Mucosa of descending colon (tissue), 3 donors: ENCODE results near the gene CLSTN2. TPM values are rescaled to one million over a fixed set of nuclear protein-coding genes. Genes with fewer than 3 reads are reported as not detected.

ENCODE experiments used
- ATAC-seq: fragments of 200-7000 bp; cut with Tn5 transposase; one replicate; pipeline ENCODE4 v1.9.1; 2020; ENCODE audit warnings: mild to moderate bottlenecking, moderate library complexity
- DNase-seq, 3 donors: peaks; one replicate each; pipeline ENCODE4 v3.0.0-alpha.2; 2020
- H3K36me3 ChIP-seq: fragments of 200-600 bp; one replicate; pipeline ENCODE4 v1.8.0; 2021; ENCODE audit warnings: low read depth, mild to moderate bottlenecking
- H3K4me1 ChIP-seq: fragments of 200-600 bp; one replicate; pipeline ENCODE4 v1.8.0; 2021; ENCODE audit warnings: low read depth, mild to moderate bottlenecking
- H3K4me3 ChIP-seq: fragments of 200-600 bp; one replicate; pipeline ENCODE4 v1.8.0; 2021; ENCODE audit warnings: mild to moderate bottlenecking
- H3K9me3 ChIP-seq: fragments of 200-600 bp; one replicate; pipeline ENCODE4 v1.8.0; 2021; ENCODE audit warnings: mild to moderate bottlenecking
- intact Hi-C, 2 donors: fragments of 100-400 bp; cut with DNase I in 1 of 2; cut with micrococcal nuclease in 1 of 2; formaldehyde crosslinking; loops; one replicate each; pipeline versions ENCODE4 v1.11.0 to v1.11.1; 2022; cut with DNase I, micrococcal nuclease
- total RNA-seq, 3 donors: library from RNA; stranded (reverse); fragmentation: NEBNext Ultra II Directional in 2 of 3; extraction: Animal tissue kit (Norgen Biotek cat#: 25700) in 2 of 3; gene quantifications; one replicate each; pipeline versions ENCODE4 v1.2.1 to v1.2.4, GENCODE V29; 2021 to 2023
- TF ChIP-seq, protein P1 (sequence below): fragments of 200-600 bp; IDR thresholded peaks from one replicate; pipeline ENCODE4 v1.8.0; 2022; ENCODE audit warnings: antibody characterized with exemption, mild to moderate bottlenecking
- donor health status: DM: no; HTN: no; CAD: no; lungs with moderate emphysema.
- donor health status: DM: no; HTN: no; CAD: no.
- donor health status: DM: no; HTN: yes; CAD: no.

Gene CLSTN2
- total RNA-seq, 3 donors from 2014 or later: 0.90 to 5.3 (median 2.5) TPM

- H3K4me1 ChIP-seq: peaks cover 15% of the 10 kb centered on the region
- DNase-seq (peak; percentile 19 to 44 (median 32)), ATAC-seq (peak; percentile 47)
- intact Hi-C loops: loop anchor here in 1 of 2 donors (10.0 kb wide), 1 partner anchor 511 kb away; no protein-coding TSS in a partner anchor
- no peaks in the 10 kb centered on the region for H3K9me3 ChIP-seq
- TF ChIP-seq, protein P1, sequence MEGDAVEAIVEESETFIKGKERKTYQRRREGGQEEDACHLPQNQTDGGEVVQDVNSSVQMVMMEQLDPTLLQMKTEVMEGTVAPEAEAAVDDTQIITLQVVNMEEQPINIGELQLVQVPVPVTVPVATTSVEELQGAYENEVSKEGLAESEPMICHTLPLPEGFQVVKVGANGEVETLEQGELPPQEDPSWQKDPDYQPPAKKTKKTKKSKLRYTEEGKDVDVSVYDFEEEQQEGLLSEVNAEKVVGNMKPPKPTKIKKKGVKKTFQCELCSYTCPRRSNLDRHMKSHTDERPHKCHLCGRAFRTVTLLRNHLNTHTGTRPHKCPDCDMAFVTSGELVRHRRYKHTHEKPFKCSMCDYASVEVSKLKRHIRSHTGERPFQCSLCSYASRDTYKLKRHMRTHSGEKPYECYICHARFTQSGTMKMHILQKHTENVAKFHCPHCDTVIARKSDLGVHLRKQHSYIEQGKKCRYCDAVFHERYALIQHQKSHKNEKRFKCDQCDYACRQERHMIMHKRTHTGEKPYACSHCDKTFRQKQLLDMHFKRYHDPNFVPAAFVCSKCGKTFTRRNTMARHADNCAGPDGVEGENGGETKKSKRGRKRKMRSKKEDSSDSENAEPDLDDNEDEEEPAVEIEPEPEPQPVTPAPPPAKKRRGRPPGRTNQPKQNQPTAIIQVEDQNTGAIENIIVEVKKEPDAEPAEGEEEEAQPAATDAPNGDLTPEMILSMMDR: no peak
- no peaks in the 10 kb centered on the region for H3K36me3 ChIP-seq
- no peak overlapping the region for H3K4me3 ChIP-seq
These were observed 1.2 kb downstream of the CLSTN2 start for GRCh38 chr3:139935866-139936817.

DNA sequence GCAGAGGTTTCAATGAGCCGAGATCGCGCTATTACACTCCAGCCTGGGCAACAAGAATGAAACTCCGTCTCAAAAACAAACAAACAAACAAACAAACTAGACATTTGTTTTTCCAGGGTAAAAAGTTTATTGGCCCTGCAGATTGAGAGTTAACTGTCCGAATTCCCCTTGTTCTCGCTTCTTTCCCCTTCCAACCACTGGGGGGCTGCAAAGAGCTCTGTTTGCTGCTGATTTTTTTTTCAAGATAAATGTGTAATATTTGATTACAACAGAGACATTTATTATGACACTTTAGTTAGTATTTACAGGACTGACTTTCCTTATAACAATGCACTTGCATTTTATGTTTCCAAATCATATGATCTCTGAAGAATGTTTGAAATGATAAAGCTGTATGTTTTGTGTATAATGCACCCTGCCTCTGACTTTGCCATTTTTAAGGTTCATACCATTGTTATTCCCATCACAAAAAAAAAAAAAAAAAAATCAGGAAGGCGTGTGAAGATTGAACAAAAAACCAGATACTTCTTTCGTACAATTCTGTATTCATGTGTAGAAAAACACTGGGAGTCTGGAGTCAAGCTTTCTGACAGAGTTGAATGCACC, 2.8 kb downstream of the CLSTN2 start:
- ATAC-seq: no peak

GRCh38 chr3:139939681-139940190, 4.8 kb downstream of the CLSTN2 start:
- Histone ChIP-seq H3K36me3 (no peaks in the 10 kb centered on the region), H3K4me1 (peaks cover 13% of the 10 kb centered on the region), H3K4me3 (no peak overlapping the region), H3K9me3 (no peaks in the 10 kb centered on the region)
- TF ChIP-seq, protein P1: no peak
- intact Hi-C loops: loop anchor here in 1 of 2 donors (10.0 kb wide), 1 partner anchor 515 kb away; no protein-coding TSS in a partner anchor
- DNase-seq (no peak), ATAC-seq (no peak)

More for the DNA sequence above, 2.8 kb downstream of the CLSTN2 start:
- H3K4me1 ChIP-seq: peaks cover 15% of the 10 kb centered on the region
- intact Hi-C loops: loop anchor here in 1 of 2 donors (10.0 kb wide), 1 partner anchor 513 kb away; no protein-coding TSS in a partner anchor
- DNase-seq: peak in 2 of 3 donors; percentile 24 to 45
- H3K4me3 ChIP-seq: no peak overlapping the region
- H3K36me3 ChIP-seq: no peaks in the 10 kb centered on the region
- H3K9me3 ChIP-seq: no peaks in the 10 kb centered on the region
- TF ChIP-seq, protein P1: peak; percentile 21

DNA sequence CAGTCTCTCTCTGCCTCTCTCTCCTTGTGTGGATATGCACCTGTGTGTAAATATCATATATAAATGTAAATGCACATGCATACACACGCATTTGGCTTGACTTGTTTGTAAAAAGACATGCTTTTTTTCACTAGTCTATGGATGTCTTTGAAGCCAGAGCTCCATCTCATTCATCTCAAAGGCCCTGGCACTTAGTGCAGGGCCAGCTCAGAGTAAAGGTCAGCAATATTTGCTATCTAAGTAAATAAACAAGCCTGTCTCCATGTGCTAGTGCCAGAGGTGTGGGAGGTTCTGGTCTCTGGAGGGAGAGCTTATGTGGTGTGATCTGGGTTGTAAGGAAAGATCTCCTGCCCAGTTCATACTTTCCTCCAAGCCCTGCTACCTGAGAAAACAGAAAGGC, 5.6 kb downstream of the CLSTN2 start:
- TF ChIP-seq, protein P1: no peak
- peaks cover 4% of the 10 kb centered on the region for H3K4me1 ChIP-seq
- no peak for DNase-seq
- H3K9me3 ChIP-seq: no peaks in the 10 kb centered on the region
- ATAC-seq: no peak
- no peaks in the 10 kb centered on the region for H3K36me3 ChIP-seq
- intact Hi-C loops: no loop called here
- no peak overlapping the region for H3K4me3 ChIP-seq

DNA sequence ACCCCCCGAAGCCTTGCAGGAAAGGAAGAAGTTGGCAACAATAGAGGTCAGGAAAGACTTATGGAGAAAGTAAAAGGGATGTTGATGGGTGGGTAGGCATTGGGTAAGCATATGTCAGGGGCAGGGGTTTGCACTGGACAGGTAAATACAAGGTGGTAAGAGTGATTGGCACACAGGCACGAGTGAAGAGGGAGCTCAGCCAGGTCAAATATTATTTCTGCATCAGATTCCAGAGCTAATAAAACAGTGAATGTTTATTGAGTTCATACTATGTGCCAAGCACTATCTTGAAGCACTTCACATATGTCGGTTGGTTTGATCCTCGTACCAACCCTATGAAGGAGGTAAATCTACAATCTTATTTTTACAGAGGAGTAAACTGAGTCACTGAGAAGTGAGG, 6.6 kb downstream of the CLSTN2 start:
- DNase-seq: no peak
- H3K36me3 ChIP-seq: no peaks in the 10 kb centered on the region
- no peaks in the 10 kb centered on the region for H3K9me3 ChIP-seq
- H3K4me1 ChIP-seq: no peaks in the 10 kb centered on the region
- no peak for ATAC-seq
- TF ChIP-seq, protein P1: no peak
- intact Hi-C loops: no loop called here
- no peak overlapping the region for H3K4me3 ChIP-seq
